MM.1S (cell line): Measurements from ENCODE around the gene FBXW2.

Experiments used
- DNase-seq: peaks from one replicate; pipeline ENCODE4 v3.0.0-alpha.2; 2015
- H2AFZ ChIP-seq: fragments of 300-600 bp; sonication (generic); 2 replicates; pipeline ENCODE4 v1.6.0; 2016; ENCODE audit warnings: antibody characterized with exemption, low read length
- H3F3A ChIP-seq: fragments of 300-600 bp; sonication (generic); 2 replicates; pipeline ENCODE4 v1.6.1; 2016; ENCODE audit warnings: mild to moderate bottlenecking, antibody characterized with exemption, low read length, moderate library complexity, mixed read lengths; ENCODE audit not compliant: insufficient read depth
- H3K27ac ChIP-seq: fragments of 300-600 bp; sonication (generic); 2 replicates; pipeline ENCODE4 v1.5.1; 2016; ENCODE audit warnings: mild to moderate bottlenecking, low read length
- H3K27me3 ChIP-seq: fragments of 300-600 bp; sonication (generic); replicated peaks from 2 replicates; pipeline ENCODE4 v1.6.0; 2016; ENCODE audit warnings: low read length; ENCODE audit not compliant: insufficient read depth
- H3K36me3 ChIP-seq: fragments of 300-600 bp; sonication (generic); replicated peaks from 2 replicates; pipeline ENCODE4 v1.6.1; 2016; ENCODE audit warnings: mild to moderate bottlenecking, low read length, mixed read lengths; ENCODE audit not compliant: insufficient read depth
- H3K4me1 ChIP-seq: fragments of 300-600 bp; sonication (generic); 2 replicates; pipeline ENCODE4 v1.6.1; 2016; ENCODE audit warnings: low read length, mixed read lengths
- H3K4me2 ChIP-seq: fragments of 300-600 bp; sonication (generic); 2 replicates; pipeline ENCODE4 v1.6.0; 2016; ENCODE audit warnings: low read depth, low read length
- H3K4me3 ChIP-seq: fragments of 300-600 bp; sonication (generic); 2 replicates; pipeline ENCODE4 v1.5.1; 2016; ENCODE audit warnings: low read length, mixed read lengths
- H3K79me2 ChIP-seq: fragments of 300-600 bp; sonication (generic); 2 replicates; pipeline ENCODE4 v1.6.1; 2016; ENCODE audit warnings: mixed run types, low read length, mixed read lengths
- H3K9ac ChIP-seq: fragments of 300-600 bp; sonication (generic); 2 replicates; pipeline ENCODE4 v1.6.1; 2016; ENCODE audit warnings: low read length, mixed read lengths
- H3K9me2 ChIP-seq: fragments of 300-600 bp; sonication (generic); replicated peaks from 2 replicates; pipeline ENCODE4 v1.6.1; 2016; ENCODE audit warnings: mild to moderate bottlenecking, low read length, mixed read lengths; ENCODE audit not compliant: insufficient read depth
- H3K9me3 ChIP-seq: fragments of 300-600 bp; sonication (generic); replicated peaks from 2 replicates; pipeline ENCODE4 v1.6.1; 2016; ENCODE audit warnings: mild to moderate bottlenecking, low read length, mixed read lengths; ENCODE audit not compliant: insufficient read depth
- H4K20me1 ChIP-seq: fragments of 300-600 bp; sonication (generic); 2 replicates; pipeline ENCODE4 v1.6.1; 2016; ENCODE audit warnings: mild to moderate bottlenecking, low read length, moderate library complexity, mixed read lengths; ENCODE audit not compliant: insufficient read depth
- CTCF ChIP-seq: fragments of 300-600 bp; sonication (generic); IDR thresholded peaks from 2 replicates; pipeline ENCODE4 v1.5.1; 2016; ENCODE audit warnings: antibody characterized with exemption, low read length, mixed read lengths
- EZH2 ChIP-seq: fragments of 300-600 bp; sonication (generic); optimal IDR thresholded peaks from 2 replicates; pipeline ENCODE3; 2017; ENCODE audit warnings: low read depth, mild to moderate bottlenecking, antibody characterized with exemption, low read length, mixed read lengths
- EZH2phosphoT487 ChIP-seq: fragments of 300-600 bp; sonication (generic); IDR thresholded peaks from 2 replicates; pipeline ENCODE4 v1.6.1; 2018; ENCODE audit warnings: antibody characterized with exemption, low read length

FBXW2 gene

GRCh38 chr9:120774719-120775118 lies 18.5 kb downstream of the FBXW2 start:
- Histone ChIP-seq H3K4me1 (no peaks in the 10 kb centered on the region), H3K9me3 (no peaks in the 10 kb centered on the region), H3K79me2 (peaks cover 11% of the 10 kb centered on the region; the same call in 1 of the 2 replicates), H3F3A (no peaks in the 10 kb centered on the region), H3K36me3 (0 out of 2 replicates have a peak, but pooled peaks cover 13% of the 10 kb centered on the region), H3K9ac (no peak overlapping the region), H3K27me3 (no peaks in the 10 kb centered on the region), H3K27ac (no peak overlapping the region), H3K9me2 (no peaks in the 10 kb centered on the region), H4K20me1 (no peaks in the 10 kb centered on the region), H3K4me3 (no peak overlapping the region), H2AFZ (no peak overlapping the region), H3K4me2 (no peak overlapping the region)
- TF ChIP-seq EZH2 (no peak), EZH2phosphoT487 (no peak), CTCF (no peak)
- no peak for DNase-seq

- no peak for TF ChIP-seq EZH2
- no peak for TF ChIP-seq EZH2phosphoT487
- TF ChIP-seq CTCF, result no peak
- no peaks in the 10 kb centered on the region for H3K4me1 ChIP-seq
- H3K9me3 ChIP-seq, result no peaks in the 10 kb centered on the region
- H4K20me1 ChIP-seq, result no peaks in the 10 kb centered on the region
- no peak overlapping the region for H3K9ac ChIP-seq
- H3K4me3 ChIP-seq, result no peak overlapping the region
- H3K36me3 ChIP-seq, result 0 out of 2 replicates have a peak, but pooled peaks cover 13% of the 10 kb centered on the region
- no peaks in the 10 kb centered on the region for H3K27me3 ChIP-seq
- no peaks in the 10 kb centered on the region for H3K79me2 ChIP-seq
- H3K4me2 ChIP-seq, result no peak overlapping the region
- DNase-seq, result no peak
- no peaks in the 10 kb centered on the region for H3F3A ChIP-seq
- H2AFZ ChIP-seq, result no peak overlapping the region
- no peaks in the 10 kb centered on the region for H3K9me2 ChIP-seq
- no peak overlapping the region for H3K27ac ChIP-seq
Observed at GRCh38 chr9:120773256-120773655, 20.0 kb downstream of the FBXW2 start.

GRCh38 chr9:120770931-120771330 lies 22.3 kb downstream of the FBXW2 start:
- H3K4me1 ChIP-seq, result no peaks in the 10 kb centered on the region
- no peak for TF ChIP-seq EZH2phosphoT487
- TF ChIP-seq EZH2, result no peak
- TF ChIP-seq CTCF, result no peak
- 0 out of 2 replicates have a peak, but pooled peaks cover 10% of the 10 kb centered on the region for H3K36me3 ChIP-seq
- H3K4me2 ChIP-seq, result no peak overlapping the region
- no peak overlapping the region for H3K4me3 ChIP-seq
- H3K27ac ChIP-seq, result no peak overlapping the region
- no peak for DNase-seq
- no peaks in the 10 kb centered on the region for H3K9me3 ChIP-seq
- no peaks in the 10 kb centered on the region for H4K20me1 ChIP-seq
- H3K9me2 ChIP-seq, result no peaks in the 10 kb centered on the region
- H3K27me3 ChIP-seq, result no peaks in the 10 kb centered on the region
- no peaks in the 10 kb centered on the region for H3F3A ChIP-seq
- no peak overlapping the region for H2AFZ ChIP-seq
- no peak overlapping the region for H3K9ac ChIP-seq
- no peaks in the 10 kb centered on the region for H3K79me2 ChIP-seq
